Loucy (cell line): ENCODE data around the gene GALNT9.
"Not testable (repeated sequence)": the region's sequence is repeated elsewhere in the genome, so short reads cannot be mapped to it uniquely, and the experiment has no call there.

Experiments
- CTCF ChIP-seq: fragments of 200-600 bp; sonication (generic); conservative IDR thresholded peaks from 2 replicates; pipeline ENCODE4 v1.5.1; 2014; ENCODE audit warnings: mild to moderate bottlenecking, antibody characterized with exemption, low read length
- EZH2phosphoT487 ChIP-seq: fragments of 200-600 bp; IDR thresholded peaks from 2 replicates; pipeline ENCODE4 v1.6.1; 2018; ENCODE audit warnings: antibody characterized with exemption, mild to moderate bottlenecking, moderate library complexity, borderline replicate concordance

GRCh38 chr12:132195242-132195641, 134.1 kb downstream of the GALNT9 start:
- TF ChIP-seq CTCF, EZH2phosphoT487: not testable (repeated sequence)
